Activated CD4-positive, alpha-beta T cell treated with anti-CD3 and anti-CD28 coated beads for 48 hours (primary cell): Measurements from ENCODE around the gene IGFBP2.
"Not testable (repeated sequence)": the region's sequence is repeated elsewhere in the genome, so short reads cannot be mapped to it uniquely, and the experiment has no call there.

Experiments
- DNase-seq: peaks from one replicate; pipeline ENCODE4 v3.0.0-alpha.2; 2020

Gene IGFBP2

GRCh38 chr2:216632952-216633615 lies at the start of gene IGFBP2:
Gene IGFBP2 (plus strand): TSS chr2:216633420. CDS start chr2:216633524, 104 bp downstream.
- DNase-seq = peak; percentile 33

- DNase-seq = no peak
These were observed 49.6 kb upstream of the IGFBP2 start for GRCh38 chr2:216583606-216584005.

GRCh38 chr2:216584112-216584511 lies 49.1 kb upstream of the IGFBP2 start:
- DNase-seq = no peak

DNA sequence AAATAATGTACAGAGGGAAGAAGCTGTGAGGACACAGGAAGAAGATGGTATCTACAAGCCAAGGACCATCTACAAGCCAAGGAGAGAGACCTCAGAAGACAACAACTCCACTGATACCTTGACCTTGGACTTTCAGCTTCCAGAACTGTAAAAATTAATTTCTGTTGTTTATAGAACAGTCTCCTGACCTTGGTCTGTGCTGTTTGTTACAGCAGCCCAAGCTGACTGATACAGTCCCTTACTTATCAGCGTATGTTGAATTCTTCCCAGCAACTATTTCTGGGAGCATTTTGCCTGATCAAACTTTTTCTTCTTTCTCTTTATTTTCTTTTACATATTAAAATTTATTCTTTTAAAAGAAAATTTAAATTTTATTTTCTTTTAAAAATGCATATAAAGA lies 47.8 kb upstream of the IGFBP2 start:
- DNase-seq = no peak

DNA sequence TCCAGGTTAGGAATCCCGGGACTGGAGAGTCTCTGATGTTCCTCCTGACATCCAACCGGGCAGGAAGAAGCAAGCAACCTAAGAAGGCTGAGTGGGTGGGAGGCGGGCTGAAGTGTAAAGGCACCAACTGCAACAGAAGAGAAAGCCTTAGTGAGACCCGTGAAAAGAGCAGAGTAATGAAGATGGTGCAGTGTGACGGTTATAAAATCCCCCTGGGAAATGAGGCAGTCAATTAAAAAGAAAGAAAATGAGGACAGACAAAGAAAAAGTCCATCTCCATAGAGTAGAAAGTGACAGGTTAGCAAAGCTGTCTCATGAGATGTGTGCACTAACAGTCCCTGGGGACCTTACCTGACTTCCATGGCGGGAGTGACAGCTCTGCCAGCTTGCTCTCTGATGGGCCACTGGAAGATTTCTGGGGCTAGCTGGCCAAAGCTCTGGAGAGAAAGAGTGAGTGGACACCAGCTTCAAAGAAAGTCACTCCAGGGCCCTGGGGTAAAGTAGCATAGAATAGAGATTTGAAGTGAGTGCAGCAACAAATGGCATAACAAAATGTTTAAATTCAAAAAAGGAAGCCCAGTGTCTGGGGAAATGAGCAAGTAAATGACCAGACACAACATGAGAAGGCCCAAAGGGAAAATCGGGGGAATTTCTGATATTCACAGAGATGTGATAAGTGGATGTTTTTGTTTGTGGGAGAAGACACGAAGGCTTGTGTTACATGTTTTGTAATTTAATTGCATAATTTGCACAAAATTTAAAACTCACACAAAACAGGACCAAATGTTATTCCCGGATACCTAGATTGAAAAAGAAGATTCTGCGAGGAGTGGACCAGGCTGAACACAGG lies 44.1 kb upstream of the IGFBP2 start:
- DNase-seq = no peak

GRCh38 chr2:216589791-216590190 lies 43.4 kb upstream of the IGFBP2 start:
- DNase-seq = no peak

GRCh38 chr2:216590780-216591179 lies 42.4 kb upstream of the IGFBP2 start:
- no peak for DNase-seq

DNA sequence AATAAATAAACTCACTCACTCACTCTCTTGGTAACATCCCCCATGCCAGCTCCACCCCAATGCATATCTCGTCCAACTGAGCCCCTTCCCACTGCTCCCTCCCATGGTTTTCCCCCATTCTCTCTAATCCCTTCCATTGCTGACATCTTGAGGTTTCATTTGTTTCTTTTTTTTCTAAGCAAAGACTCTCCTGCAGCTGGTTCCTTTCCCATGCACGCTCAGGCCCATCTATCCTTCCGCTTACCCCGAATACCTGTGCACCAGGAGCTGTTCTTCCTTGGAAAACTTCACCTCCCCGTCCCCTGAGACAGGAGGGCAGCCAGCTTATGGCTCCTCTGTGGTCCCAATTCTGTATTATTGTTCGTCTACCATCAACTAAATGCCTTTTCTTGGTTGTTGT lies 41.7 kb upstream of the IGFBP2 start:
- DNase-seq = no peak

DNA sequence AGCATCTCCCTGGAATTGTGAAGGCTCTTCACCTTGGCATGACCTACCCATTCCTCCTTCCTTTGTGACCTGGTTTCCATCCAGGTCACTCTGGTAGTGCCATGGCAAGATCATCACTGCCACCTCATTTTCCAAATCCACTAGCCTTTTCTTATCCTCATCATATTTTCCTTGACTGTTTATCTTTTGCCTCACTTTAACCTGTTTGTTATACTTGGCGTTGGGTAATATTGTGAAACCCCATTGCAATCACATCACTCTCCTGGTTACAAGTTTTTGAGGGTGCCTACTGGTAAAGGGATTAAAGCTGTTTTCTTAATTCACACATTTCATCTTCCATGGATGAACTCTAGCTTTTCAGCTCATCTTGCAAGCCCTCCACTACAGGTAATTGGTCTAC lies 39.1 kb upstream of the IGFBP2 start:
- no peak for DNase-seq

DNA sequence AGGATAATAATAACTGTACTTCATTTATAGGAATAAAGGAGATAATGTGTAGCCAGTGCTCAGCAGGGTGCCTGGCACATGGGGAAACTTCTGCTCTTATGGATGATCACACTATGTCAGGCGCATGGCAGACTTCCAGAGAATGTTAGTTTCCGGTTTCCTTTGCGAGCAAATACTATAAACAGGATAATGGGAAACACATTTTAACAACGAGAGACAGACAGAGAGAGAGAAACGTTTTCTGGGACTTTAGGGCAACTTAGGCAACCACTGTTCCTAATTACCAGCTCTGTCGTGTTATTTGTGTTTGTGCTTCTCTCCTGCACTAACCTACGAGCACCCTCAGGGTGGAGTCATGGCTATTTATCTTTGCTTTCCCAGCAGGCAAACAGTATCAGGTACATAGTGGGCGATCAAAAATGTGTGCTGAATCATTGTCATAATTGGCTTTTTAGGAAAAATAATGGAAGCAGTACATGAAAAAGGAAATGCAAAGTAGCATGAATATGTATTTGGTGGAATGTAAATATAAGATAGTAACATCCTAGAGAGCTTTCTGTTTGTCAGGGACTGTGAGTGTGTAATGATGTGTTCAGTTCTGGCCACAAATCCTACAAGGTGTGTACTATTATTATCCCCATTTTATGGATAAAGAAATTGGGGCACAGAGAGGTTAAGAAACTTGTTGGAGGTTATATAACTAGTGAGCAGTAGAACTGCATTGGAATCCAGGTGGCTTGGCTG lies 36.8 kb upstream of the IGFBP2 start:
- DNase-seq = no peak

- no peak for DNase-seq
These were observed 36.2 kb upstream of the IGFBP2 start for GRCh38 chr2:216596980-216597509.

DNA sequence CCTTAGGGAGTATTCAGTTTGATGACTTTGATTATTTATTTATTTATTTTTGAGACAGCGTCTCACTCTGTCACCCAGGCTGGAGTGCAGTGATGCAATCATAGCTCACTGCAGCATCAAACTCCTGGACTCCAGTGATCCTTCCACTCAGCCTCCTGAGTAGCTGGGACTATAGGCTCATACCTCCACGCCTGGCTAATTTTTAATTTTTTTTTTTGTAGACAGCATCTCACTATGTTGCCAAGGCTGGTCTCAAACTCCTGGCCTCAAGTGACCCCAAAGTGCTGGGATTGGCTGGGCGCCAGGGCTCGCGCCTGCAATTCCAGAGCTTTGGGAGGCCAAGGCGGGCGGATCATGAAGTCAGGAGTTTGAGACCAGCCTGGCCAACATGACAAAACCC lies 35.4 kb upstream of the IGFBP2 start:
- not testable (repeated sequence) for DNase-seq

DNA sequence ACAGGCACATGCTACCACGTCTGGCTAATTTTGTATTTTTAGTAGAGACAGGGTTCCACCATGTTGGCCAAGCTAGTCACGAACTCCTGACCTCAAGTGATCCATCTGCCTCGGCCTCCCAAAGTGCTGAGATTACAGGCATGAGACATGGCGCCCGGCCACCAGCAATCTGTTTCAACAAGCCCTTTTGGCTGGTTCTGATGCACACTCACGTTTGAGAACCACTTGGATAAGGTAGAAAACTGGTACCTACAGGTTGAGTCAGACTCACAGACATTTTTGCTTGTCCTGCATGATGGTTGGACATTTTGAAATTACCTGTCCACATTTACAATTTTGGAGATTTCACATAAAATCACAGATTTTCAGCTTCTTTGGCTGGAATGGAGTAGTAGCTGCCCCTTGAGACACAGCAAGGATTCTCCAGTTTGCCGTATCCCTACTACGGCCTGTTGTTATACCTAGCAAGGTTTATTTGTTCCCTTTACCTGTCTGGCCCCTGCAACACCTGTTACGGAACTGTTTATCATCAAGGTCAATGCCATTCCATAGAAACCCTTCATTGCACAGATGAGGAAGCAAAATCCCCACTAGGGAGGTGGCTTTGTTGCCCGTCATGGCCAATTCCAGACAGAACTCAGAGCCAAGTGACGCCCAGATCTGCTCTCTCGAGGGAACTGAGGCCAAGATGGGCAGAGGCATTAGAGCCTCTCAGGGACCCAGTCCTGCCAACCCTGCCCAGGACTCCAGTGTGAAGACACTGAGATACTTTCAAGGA lies 31.4 kb upstream of the IGFBP2 start:
- DNase-seq = no peak

DNA sequence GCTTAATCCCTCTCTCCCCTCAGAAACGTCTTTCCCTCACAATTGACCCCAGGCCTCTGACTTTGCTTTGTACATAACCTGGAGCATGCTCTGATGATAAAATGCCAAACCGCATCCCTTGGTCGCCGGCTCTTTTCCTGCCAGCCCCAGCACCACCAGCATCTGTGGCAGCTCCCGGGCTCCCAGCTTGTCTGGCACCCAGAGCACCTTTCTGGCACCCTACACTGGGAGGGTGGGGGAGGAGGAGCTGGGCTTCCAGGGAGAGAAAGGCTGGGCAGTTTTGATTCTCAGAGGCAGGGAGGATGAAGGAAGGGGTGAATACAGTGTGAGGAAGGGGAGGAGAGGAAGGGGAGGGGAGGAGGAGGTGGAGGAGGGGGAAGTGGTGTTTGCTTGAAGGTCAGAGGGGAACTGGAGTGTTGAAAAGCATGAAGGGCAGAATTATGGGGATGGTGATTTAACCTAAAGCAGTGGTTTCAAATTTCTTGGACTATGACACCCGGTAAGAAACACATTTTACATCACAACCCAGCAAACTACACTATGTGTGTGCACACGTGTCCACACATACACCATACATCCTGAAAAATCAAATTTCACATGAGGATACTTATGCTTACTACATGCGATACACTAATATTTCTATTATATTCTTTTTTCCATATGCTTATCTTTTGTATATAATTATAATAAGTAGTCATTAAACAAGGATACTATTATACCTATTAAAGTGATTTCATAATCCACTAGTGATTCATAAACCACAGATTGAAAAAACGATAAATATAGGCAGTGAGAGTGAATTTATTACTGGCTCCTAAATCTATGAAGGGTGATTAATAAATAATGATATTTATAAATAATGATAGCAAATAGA lies 30.0 kb upstream of the IGFBP2 start:
- no peak for DNase-seq

DNA sequence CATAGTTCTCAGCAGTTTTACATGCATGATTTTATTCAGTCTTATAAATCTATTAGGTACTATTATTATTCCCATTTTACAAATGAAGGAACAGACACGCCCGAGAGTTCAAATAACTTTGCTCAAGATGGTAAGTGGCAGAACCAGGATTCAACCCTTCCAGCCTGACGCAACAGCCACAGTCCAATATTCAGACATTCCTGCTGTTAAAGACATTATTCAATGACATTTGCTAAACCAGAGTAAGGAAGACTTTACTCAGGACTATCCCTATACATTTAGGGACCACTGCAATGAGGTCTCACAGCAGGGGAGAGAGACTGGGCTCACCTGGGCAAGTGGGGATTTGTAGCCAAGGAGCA lies 29.4 kb upstream of the IGFBP2 start:
- DNase-seq = no peak

DNA sequence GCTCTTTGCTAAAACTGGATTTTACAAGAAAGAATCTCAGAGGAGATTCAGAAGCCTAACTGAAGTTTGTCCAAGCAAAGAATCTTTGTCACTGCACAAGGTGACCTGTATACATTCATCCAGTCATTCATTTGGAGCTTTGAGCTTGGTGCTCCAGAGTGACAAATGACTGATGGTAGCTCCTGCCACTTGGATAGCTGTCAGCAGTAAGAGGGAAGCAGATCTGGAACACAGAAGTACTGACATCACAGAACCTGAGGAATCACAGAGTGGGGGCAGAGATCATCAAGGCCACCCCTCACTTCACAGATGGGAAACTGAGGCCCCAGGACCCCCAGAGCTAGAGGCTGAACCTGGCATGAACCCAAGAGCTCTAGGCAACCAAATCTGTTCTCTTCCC lies 28.8 kb upstream of the IGFBP2 start:
- DNase-seq = no peak

GRCh38 chr2:216606551-216607276 lies 26.5 kb upstream of the IGFBP2 start:
- peak; percentile 84 for DNase-seq

GRCh38 chr2:216607277-216607560 lies 26.0 kb upstream of the IGFBP2 start:
- DNase-seq = no peak

DNA sequence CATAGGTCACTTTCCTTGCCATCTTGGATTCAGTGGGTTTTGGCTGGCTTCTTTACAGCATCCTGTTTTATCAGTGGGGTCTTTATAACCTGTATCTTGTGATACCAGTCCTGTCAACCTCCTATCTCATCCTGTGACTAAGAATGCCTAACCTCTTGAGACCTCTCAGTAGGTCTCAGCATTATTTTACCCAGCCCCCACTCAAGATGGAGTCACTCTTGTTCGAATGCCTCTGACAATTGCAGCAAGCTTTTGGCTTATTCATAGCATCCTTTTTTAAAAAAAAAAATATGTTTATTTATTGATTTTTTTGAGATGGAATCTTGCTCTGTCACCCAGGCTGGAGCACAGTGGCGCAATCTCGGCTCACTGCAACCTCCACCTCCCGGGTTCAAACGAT lies 24.7 kb upstream of the IGFBP2 start:
- DNase-seq = no peak

DNA sequence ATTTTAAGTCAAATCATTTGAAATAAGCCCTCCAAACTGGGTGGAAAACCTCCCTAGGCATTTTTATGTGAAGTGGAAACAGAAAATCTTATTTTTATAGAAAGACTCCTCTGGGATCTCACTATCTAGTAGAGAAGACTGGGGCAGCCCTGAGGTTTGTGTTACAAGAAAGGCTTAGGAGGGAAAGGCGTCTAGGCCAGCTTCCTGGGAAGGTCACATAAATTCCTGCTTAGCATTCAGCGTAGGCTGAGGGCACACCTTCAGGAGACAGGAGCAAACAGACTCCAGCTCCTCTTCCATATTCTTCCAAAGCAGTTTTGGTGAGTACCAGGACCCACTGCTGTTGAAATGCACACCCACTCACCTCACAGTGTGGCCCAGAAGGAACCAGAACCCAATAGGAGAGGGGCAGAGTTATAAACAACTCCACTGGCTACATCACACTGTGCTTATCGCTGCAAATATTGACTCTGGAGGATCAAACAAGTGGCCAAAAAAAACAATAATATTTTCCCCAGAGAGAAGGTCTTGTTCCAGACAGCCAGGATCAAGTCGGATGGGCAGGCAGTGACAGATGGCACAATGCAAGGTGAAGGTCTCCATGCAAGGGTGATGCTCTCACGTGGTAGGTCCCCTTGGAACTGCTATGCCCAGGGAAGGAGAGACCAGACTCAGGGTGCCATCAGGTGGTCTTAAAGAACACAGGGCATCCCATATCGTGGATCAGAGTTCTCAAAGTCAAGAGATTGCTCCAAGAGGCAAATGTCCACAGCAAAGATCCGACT lies 17.7 kb upstream of the IGFBP2 start:
- DNase-seq = no peak
